Dermis blood vessel endothelial cell (primary cell): ENCODE measurements around the gene BAIAP2L2. TPM values are rescaled to one million over a fixed set of nuclear protein-coding genes. Genes with fewer than 3 reads are reported as not detected.
"Not testable (repeated sequence)": the region's sequence is repeated elsewhere in the genome, so short reads cannot be mapped to it uniquely, and the experiment has no call there.

Experiments
- DNase-seq: peaks from one replicate; pipeline ENCODE4 v3.0.0; 2010
- total RNA-seq: library from RNA; depleted of rRNA; stranded (reverse); fragments of >200 nt; gene quantifications from 2 replicates; pipeline ENCODE4 v1.2.3, GENCODE V29; 2014

Gene BAIAP2L2, protein sequence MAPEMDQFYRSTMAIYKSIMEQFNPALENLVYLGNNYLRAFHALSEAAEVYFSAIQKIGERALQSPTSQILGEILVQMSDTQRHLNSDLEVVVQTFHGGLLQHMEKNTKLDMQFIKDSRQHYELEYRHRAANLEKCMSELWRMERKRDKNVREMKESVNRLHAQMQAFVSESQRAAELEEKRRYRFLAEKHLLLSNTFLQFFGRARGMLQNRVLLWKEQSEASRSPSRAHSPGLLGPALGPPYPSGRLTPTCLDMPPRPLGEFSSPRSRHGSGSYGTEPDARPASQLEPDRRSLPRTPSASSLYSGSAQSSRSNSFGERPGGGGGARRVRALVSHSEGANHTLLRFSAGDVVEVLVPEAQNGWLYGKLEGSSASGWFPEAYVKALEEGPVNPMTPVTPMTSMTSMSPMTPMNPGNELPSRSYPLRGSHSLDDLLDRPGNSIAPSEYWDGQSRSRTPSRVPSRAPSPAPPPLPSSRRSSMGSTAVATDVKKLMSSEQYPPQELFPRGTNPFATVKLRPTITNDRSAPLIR
- total RNA-seq, result not detected in 2 replicates

- no peak for DNase-seq
These were observed at the start of gene BAIAP2L2 for GRCh38 chr22:38110008-38110862. Gene BAIAP2L2 (minus strand): TSS chr22:38110684. CDS start chr22:38110525, 159 bp downstream.

GRCh38 chr22:38155703-38156102 lies 45.2 kb upstream of the BAIAP2L2 start:
- no peak for DNase-seq

DNA sequence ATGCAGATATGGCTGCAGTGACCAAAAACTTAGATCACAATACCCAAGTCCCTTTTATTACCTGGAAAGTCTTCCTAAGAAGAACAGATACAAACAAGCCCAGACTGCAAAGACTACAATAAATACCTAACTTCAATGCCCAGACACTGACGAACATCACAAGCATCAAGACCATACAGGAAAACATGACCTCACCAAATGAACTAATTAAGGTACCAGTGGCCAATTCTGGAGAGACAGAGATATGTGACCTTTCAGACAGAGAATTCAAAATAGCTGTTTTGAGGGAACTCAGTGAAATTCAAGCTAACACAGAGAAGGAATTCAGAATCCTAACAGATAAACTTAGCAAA lies 44.1 kb upstream of the BAIAP2L2 start:
- not testable (repeated sequence) for DNase-seq

DNA sequence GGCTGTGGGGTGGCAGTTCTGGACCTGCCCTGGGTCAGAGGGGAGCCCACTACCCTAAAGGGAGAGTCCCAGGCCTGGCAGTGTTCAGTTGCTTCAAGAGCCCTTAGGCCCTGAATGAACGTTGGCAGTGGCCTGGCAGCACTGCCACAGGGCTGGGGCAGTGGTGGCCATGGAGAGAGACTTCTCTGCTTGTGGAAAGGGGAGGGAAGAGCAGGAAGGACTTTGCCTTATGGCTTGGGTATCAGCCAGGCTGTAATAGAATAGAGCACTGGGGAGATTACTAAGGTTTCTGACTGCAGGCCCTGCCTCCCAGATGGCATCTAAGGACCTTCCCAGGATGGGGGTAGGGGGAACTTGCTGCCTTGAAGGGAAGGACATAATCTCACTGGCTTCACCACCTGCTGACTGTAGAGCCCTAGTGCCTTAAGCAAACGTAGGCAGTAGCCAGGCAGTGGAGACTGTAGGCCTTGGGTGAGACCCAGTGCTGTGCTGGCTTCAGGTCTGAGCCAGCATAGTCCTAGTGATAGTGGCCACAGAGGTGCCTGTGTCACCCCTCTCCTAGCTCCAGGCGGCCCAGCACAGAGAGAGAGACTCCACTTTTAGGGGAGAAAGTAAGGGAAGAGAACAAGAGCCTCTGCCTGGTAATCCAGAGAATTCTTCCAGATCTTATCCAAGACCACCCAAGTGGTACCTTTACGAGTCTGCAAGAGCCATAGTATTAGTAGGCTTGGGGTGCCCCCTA lies 43.5 kb upstream of the BAIAP2L2 start:
- DNase-seq, result no peak

GRCh38 chr22:38151126-38151500 lies 40.6 kb upstream of the BAIAP2L2 start:
- DNase-seq, result no peak

DNA sequence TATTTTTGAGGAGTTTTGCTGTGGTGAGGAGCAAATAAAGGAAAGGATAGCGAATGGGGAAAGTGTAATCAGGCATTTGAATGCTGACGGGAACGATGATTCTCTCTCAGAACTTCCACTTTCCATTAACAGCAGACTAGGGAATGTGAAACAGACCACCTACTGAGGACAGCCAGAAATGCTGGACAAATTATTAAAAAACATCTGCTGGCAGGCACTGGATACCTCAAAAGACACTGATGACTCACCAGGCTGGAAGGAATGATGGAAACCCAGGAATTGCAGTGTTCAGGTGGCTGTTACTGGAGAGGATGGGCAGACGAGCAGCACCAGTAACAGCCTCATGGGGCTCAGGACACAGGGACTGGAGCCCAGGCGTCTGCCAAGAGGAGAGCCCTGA lies 37.8 kb upstream of the BAIAP2L2 start:
- no peak for DNase-seq

GRCh38 chr22:38146166-38146565 lies 35.7 kb upstream of the BAIAP2L2 start:
- not testable (repeated sequence) for DNase-seq

- DNase-seq, result no peak
These were observed 33.5 kb upstream of the BAIAP2L2 start for GRCh38 chr22:38144025-38144405.

DNA sequence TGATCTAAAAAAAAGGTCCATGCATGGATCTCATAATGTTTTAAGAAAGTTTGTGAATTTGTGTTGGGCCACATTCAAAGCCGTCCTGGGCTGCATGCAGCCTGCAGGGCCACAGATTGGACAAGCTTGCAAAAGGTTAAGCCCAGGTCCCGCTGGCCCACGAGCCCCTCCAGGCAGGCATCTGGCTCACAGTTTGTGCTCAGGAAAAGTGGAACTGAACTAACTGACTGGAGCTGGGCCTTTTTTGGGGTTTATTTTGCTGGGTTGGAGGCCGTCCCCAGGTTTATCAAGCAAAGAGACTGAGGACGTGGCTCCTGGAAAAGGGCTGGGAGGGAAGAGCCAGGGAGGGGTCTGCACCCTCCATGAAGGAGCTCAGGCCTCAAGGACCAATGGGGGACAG lies 32.1 kb upstream of the BAIAP2L2 start:
- DNase-seq, result no peak

GRCh38 chr22:38141217-38141973 lies 30.9 kb upstream of the BAIAP2L2 start:
- no peak for DNase-seq

DNA sequence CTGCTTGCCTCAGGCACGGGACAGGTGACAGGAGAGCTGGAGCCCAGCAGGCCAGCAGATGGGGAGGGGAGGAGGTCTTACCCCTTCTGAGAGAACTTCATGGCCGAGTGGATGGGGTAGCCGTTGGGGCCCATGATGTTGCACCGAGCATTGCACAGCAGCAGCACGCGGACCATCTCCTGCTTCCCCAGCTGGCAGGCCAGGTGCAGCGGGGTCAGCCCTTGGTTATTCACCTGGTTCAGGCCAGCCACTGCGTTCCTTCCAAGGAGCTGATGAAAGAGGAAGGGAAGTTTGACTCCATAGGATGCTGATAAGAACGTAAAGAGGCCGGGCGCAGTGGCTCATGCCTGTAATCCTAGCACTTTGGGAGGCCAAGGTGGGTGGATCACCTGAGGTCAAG lies 29.4 kb upstream of the BAIAP2L2 start:
- DNase-seq, result no peak

DNA sequence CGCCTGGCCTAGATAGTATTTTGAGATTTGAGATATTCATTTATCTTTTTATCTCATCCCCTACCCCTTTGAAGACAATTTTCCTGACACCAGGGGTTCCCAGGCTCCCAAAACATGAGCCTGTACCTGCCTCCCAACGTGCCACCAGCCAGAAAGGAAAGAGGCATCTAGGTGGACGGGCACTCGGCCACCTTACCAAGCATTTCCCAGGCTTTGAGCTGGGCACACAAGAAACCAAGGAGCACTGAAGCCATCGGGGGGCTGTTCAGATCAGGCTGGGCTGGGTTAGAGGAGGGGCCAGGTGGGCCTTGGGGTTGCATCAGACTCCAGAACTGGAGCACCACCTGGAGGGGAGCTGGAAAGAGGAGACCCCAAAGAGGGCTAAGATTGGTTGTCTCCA lies 28.5 kb upstream of the BAIAP2L2 start:
- DNase-seq, result no peak

DNA sequence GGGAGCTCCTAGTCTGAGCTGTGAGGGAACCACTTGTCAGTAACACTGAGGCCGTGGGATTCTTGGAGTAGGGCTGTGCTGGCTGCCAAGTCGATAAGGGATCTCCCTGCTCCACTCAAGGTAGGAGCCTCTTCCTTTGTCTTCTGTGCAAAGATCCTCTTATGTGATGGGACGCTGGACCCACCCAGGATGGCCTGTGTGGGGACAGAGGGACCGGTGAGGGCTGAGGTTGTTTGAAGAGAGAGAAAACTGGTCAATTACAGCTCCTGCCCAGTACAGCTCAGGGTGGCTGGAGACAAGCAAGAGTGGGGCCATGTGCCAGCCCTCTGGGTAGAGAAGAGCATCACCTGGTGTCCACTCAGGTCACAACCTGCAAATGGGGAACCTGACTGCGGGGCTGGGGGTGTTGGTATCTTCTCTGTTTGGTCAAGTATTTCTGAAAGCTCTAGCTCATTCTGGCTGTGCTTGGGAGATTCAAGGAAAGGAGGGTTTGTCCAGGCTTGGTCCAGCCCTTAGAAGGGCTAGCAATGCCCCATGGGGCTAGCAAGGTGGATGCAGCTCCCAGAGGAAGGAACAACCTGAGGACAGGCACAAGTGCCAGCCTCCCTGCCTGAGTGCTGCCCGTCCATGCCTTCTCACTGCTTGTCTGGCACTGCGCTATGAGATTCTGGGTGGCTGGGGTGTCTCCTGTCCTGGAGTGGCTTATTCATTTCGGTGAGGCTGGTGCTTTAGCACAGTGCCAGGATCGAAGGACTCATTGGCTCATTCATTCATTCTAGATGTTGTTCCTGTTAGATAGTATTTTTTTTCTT lies 27.6 kb upstream of the BAIAP2L2 start:
- DNase-seq, result no peak

- no peak for DNase-seq
These were observed 26.1 kb upstream of the BAIAP2L2 start for GRCh38 chr22:38136607-38137006.

DNA sequence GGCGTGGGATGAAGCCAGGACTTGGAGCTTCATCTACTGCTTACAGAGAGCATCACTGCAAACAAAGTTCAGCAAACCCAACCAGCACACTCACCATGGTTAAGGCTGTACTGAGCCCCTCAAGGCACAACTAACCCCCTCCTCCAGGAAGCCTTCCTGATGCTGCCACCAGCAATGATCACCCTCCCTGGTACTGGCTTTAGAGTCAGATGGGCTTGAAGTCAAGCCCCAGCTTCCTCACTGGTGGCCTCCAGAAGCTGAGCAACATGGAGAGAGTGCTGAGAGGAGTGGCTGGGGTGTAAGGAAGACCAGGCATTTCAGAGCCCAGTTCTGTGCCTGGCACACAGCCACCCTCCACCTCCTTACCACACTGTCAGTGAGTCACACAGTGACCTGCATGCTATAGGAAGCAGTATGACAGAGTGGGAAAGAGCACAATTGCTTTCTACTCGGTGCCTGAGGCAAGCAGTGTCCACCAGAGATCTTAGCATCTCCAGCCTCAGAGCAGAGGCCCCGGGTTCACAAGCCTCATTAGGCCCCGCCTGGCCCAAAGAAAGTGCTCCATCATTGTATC lies 24.7 kb upstream of the BAIAP2L2 start:
- DNase-seq, result peak; percentile 84

- DNase-seq, result no peak
These were observed 22.8 kb upstream of the BAIAP2L2 start for GRCh38 chr22:38133331-38133730.

DNA sequence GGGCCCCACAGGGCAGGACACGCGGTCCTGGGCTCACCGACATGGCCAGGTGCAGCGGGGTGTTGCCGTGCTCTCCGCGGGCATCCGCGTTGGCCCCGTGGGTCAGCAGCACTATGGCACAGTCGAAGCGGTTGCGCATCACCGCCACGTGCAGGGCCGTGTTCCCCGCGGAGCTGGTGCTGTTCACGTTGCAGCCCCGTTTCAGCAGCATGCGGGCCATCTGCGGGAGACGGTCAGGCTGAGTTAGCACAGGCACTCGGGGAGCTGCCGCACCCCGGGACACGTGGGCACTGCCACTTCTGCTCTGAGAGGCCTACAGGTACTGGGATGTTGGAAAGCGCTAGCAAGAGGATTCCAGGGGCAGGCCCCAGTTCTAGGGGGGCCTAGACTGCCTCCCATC lies 22.3 kb upstream of the BAIAP2L2 start:
- DNase-seq, result no peak

DNA sequence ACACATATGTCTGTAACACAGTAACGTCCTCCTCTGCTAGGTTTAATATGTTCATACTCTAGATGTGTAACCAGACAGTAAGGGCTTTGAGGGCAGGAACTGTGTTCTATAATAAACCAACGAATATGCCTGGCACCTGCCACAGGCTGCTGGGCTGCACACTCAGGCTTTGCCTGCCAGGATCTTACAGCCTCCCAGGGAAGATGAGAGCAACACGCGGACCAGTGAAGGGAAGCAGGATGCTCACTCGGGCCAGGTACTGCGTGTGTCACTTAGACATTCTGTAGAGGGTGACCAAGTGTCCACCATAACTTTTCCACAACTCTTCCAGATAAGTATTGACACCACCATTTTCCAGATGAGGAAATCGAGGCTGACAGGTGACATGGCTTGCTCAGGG lies 21.7 kb upstream of the BAIAP2L2 start:
- no peak for DNase-seq

DNA sequence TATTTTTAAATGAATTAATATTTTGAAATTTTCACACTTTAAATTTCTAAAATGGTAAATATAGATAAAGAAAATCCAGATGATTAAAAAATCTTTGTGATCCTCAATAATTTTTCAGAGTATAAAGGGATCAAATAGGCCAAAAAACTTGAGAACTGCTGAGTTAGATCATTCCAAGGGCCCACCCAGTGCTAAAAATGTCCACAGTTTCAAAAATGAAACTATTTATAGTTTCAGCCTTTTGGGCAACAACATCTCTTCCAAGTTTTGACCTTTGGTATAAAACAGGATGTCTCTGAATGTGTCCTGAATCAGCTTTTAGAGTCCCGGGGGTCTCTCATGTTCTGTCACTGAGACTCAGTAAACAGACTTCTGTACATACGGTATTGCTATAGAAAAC lies 20.9 kb upstream of the BAIAP2L2 start:
- no peak for DNase-seq

DNA sequence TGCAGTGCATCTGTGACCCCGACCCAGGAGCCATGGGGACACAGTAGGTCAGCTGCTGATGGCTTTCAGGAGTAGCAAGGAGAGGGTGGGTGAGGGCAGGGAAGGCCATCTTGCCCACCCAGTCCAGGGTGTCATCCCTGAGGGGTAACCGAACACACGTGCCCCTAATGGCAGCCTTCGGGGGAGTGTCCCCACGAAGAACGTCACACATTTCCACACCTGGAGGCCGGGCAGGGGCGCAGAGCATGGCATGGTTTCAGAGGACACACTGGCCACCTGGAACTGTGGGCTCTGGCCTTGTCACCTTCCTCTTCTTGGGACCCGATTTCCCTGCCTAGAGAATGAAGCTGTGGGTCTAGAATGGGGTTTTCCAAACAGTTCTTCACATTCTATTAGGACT lies 19.4 kb upstream of the BAIAP2L2 start:
- no peak for DNase-seq

- no peak for DNase-seq
These were observed 18.5 kb upstream of the BAIAP2L2 start for GRCh38 chr22:38129021-38129420.
